Tibial nerve (tissue), 4 donors: Measurements from ENCODE around the gene PPM1H. TPM values are rescaled to one million over a fixed set of nuclear protein-coding genes. Genes with fewer than 3 reads are reported as not detected.

Experiments
- DNase-seq, 2 donors: peaks; one replicate each; pipeline ENCODE4 v3.0.0-alpha.2; 2019; ENCODE audit warnings: low spot score in 2 of 2
- H3K27ac ChIP-seq, 4 donors: fragments of 200-600 bp; sonication (generic) in 3 of 4; one replicate each; pipeline ENCODE4 v1.5.1; 2017 to 2019; ENCODE audit warnings: mild to moderate bottlenecking in 1 of 4
- H3K27me3 ChIP-seq, 2 donors: fragments of 200-600 bp; sonication (generic) in 1 of 2; one replicate each; pipeline versions ENCODE4 v1.5.1 to v1.6.0; 2017 to 2019
- H3K36me3 ChIP-seq, 3 donors: fragments of 200-600 bp; sonication (generic); one replicate each; pipeline ENCODE4 v1.5.1; 2018 to 2019
- H3K4me1 ChIP-seq, 4 donors: fragments of 200-600 bp; sonication (generic) in 3 of 4; one replicate each; pipeline ENCODE4 v1.5.1; 2017 to 2019
- H3K4me3 ChIP-seq, 4 donors: fragments of 200-600 bp; sonication (generic) in 3 of 4; one replicate each; pipeline ENCODE4 v1.5.1; 2017 to 2019; ENCODE audit warnings: mild to moderate bottlenecking in 1 of 4, moderate library complexity in 1 of 4
- H3K9me3 ChIP-seq, 4 donors: fragments of 200-600 bp; sonication (generic) in 3 of 4; one replicate each; pipeline ENCODE4 v1.5.1; 2017 to 2019
- CTCF ChIP-seq, 5 experiments: fragments of 200-600 bp in 3 of 5; fragments of 450-650 bp in 2 of 5; sonication (generic) in 3 of 5; IDR thresholded peaks; one replicate each; pipeline ENCODE4 v1.5.1; 2016 to 2019; ENCODE audit warnings: antibody characterized with exemption in 5 of 5, mild to moderate bottlenecking in 3 of 5, moderate library complexity in 2 of 5
- EP300 ChIP-seq, 2 donors: sonication (generic); formaldehyde crosslinking; IDR thresholded peaks; one replicate each; pipeline ENCODE4 v1.6.1; 2017; ENCODE audit warnings: antibody characterized with exemption in 2 of 2, mild to moderate bottlenecking in 1 of 2
- POLR2A ChIP-seq, 2 donors: fragments of 450-650 bp; IDR thresholded peaks; one replicate each; pipeline ENCODE4 v1.6.1; 2017; ENCODE audit warnings: antibody characterized with exemption in 2 of 2, mild to moderate bottlenecking in 2 of 2, moderate library complexity in 2 of 2
- WGBS, 2 donors: methylation state at CpG; one replicate each; pipeline ENCODE4 v1.1.5; 2018; 5-methylcytosine and 5-hydroxymethylcytosine counted together
- total RNA-seq, 4 donors: library from RNA; depleted of rRNA; stranded (reverse); fragments of >200 nt; gene quantifications; one replicate each; pipeline ENCODE4 v1.1.0, GENCODE V29; 2016

The PPM1H gene
- total RNA-seq, 4 donors from 2014 or later: 0.78 to 2.6 (median 1.3) TPM

GRCh38 chr12:62767496-62767895 lies 167.5 kb downstream of the PPM1H start:
- H3K4me1 ChIP-seq: peaks cover 0 to 6% (median 0%) of the 10 kb centered on the region in 4 donors
- 67 to 76% methylated on average over 5 of the region's 5 CpGs for WGBS, 2 donors
- no peak overlapping the region for H3K4me3 ChIP-seq
- no peaks in the 10 kb centered on the region for H3K36me3 ChIP-seq
- no peaks in the 10 kb centered on the region for H3K27me3 ChIP-seq
- TF ChIP-seq POLR2A (IDR thresholded peaks at IDR 0.05) (no peak), CTCF (IDR thresholded peaks at IDR 0.05) (no peak), EP300 (IDR thresholded peaks at IDR 0.05) (no peak)
- no peaks in the 10 kb centered on the region for H3K9me3 ChIP-seq
- no peak for DNase-seq
- H3K27ac ChIP-seq: no peak overlapping the region

DNA sequence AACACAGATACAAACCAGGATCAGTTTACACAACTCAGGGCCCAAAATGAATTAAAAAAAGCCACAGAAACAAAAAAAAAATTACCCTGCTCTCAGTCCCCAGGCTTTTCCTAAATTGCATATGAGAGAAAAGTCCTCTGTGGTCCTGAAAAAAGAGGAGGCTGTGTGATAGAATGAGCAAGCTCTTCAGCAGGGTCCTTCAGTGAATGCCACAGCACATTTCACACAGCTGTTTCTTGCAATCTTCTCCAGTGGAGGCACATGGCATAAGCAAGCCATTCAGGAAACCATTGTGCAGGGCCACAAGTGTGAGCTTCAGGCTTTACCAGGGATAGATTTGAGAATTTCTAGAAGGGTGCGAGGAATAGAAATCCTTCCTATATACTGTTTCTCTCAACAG lies 168.5 kb downstream of the PPM1H start:
- no peak for DNase-seq
- no peak for TF ChIP-seq CTCF (IDR thresholded peaks at IDR 0.05)
- no peak for TF ChIP-seq POLR2A (IDR thresholded peaks at IDR 0.05)
- no peak for TF ChIP-seq EP300 (IDR thresholded peaks at IDR 0.05)
- Histone ChIP-seq H3K4me3 (no peak overlapping the region), H3K27me3 (no peaks in the 10 kb centered on the region), H3K36me3 (no peaks in the 10 kb centered on the region), H3K9me3 (no peaks in the 10 kb centered on the region), H3K27ac (no peak overlapping the region), H3K4me1 (peaks cover 0 to 16% (median 0%) of the 10 kb centered on the region in 4 donors)
- WGBS, 2 donors: 91 to 93% methylated on average over 1 of the region's 1 CpG

DNA sequence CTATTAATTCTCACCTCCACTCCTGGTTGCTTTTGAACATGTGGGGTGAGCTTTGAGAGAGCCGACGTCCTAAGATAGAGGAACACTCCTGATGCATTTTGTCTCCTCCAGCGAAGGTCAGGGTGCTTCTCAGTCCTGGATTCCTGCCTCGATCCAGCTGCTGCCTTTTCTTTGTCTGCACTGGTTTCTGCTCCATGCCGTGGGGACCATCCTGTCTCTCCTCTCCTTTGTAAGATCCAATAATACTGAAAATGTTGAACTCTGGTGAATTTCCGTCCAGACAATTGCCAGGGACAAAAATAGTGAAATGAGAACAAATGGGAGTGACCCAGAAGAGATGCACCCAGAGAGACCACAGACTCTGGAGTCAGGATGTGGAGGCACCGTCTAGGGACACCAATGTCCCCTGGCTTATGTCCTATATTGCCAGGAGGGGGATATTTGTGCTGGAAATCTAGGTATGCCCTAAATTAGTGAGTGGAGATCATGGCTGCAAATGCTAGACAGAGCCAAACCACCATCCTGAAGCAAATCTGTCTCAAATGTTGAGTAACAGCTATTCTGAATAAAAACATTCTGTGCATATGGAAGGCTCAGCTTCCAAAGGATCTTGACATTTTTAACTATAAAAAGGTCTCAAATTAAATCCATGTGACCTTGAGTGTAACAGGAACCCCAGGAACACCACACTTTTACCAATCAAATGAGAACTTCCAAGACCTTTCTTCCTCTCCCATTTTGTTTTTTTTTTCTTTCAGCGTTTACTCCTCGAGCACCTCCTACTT lies 170.9 kb downstream of the PPM1H start:
- H3K27ac ChIP-seq: peak overlapping the region in 1 of 4 donors; percentile 17
- TF ChIP-seq POLR2A (IDR thresholded peaks at IDR 0.05): no peak
- TF ChIP-seq CTCF (IDR thresholded peaks at IDR 0.05): no peak
- TF ChIP-seq EP300 (IDR thresholded peaks at IDR 0.05): no peak
- no peak for DNase-seq

GRCh38 chr12:62763312-62763711 lies 171.6 kb downstream of the PPM1H start:
- Histone ChIP-seq H3K27me3 (no peaks in the 10 kb centered on the region), H3K4me3 (no peak overlapping the region), H3K27ac (peak overlapping the region in 1 of 4 donors; percentile 17), H3K9me3 (no peaks in the 10 kb centered on the region), H3K36me3 (no peaks in the 10 kb centered on the region), H3K4me1 (peaks cover 0 to 24% (median 0%) of the 10 kb centered on the region in 4 donors)
- TF ChIP-seq CTCF (IDR thresholded peaks at IDR 0.05) (no peak), EP300 (IDR thresholded peaks at IDR 0.05) (no peak), POLR2A (IDR thresholded peaks at IDR 0.05) (no peak)
- 69 to 83% methylated on average over 3 of the region's 3 CpGs for WGBS, 2 donors
- DNase-seq: no peak

More for the DNA sequence above, 170.9 kb downstream of the PPM1H start:
- no peaks in the 10 kb centered on the region for H3K9me3 ChIP-seq
- peaks cover 0 to 24% (median 0%) of the 10 kb centered on the region in 4 donors for H3K4me1 ChIP-seq
- H3K36me3 ChIP-seq: no peaks in the 10 kb centered on the region
- 65 to 68% methylated on average over 9 of the region's 9 CpGs for WGBS, 2 donors
- no peaks in the 10 kb centered on the region for H3K27me3 ChIP-seq
- H3K4me3 ChIP-seq: no peak overlapping the region

- TF ChIP-seq EP300 (IDR thresholded peaks at IDR 0.05) (no peak), POLR2A (IDR thresholded peaks at IDR 0.05) (no peak), CTCF (IDR thresholded peaks at IDR 0.05) (no peak)
- 57 to 88% methylated on average over 3 of the region's 3 CpGs for WGBS, 2 donors
- peaks cover 0 to 24% (median 0%) of the 10 kb centered on the region in 4 donors for H3K4me1 ChIP-seq
- DNase-seq: no peak
- no peak overlapping the region for H3K4me3 ChIP-seq
- H3K27ac ChIP-seq: no peak overlapping the region
- H3K9me3 ChIP-seq: no peaks in the 10 kb centered on the region
- no peaks in the 10 kb centered on the region for H3K36me3 ChIP-seq
- H3K27me3 ChIP-seq: no peaks in the 10 kb centered on the region
These were observed 172.3 kb downstream of the PPM1H start for GRCh38 chr12:62762645-62763044.
